Panc1 (cell line): ENCODE data around the gene NLRP1. TPM values are rescaled to one million over a fixed set of nuclear protein-coding genes. Genes with fewer than 3 reads are reported as not detected.

Experiments
- ATAC-seq: fragments of 200-7000 bp; cut with Tn5 transposase; 2 replicates; pipeline ENCODE4 v1.9.1; 2020; ENCODE audit warnings: mild to moderate bottlenecking, moderate library complexity
- BruUV-seq: library from RNA; stranded (reverse); fragments of 400-500 nt; replicated peaks from 2 replicates; lab custom pipeline; 2021; lab: Mats Ljungman, UMichigan
- CTCF ChIA-PET: fragments of 300-600 bp; sonication (Branson Sonifier 250); formaldehyde crosslinking; loops from one replicate; lab custom pipeline; 2022; ENCODE audit warnings: antibody characterized with exemption; lab: Charles Lee
- POLR2A ChIA-PET: fragments of 300-600 bp; sonication (Branson Sonifier 250); formaldehyde crosslinking; loops from one replicate; lab custom pipeline; 2022; ENCODE audit warnings: antibody characterized with exemption; lab: Charles Lee
- DNase-seq: peaks from one replicate; pipeline ENCODE4 v3.0.0-alpha.2; 2010; ENCODE audit warnings: low read depth, low spot score
- H3K27ac ChIP-seq: 2 replicates; pipeline ENCODE4 v1.5.1; 2011; ENCODE audit warnings: mild to moderate bottlenecking, low read length, inconsistent platforms
- H3K27me3 ChIP-seq: fragments of 200-500 bp; sonication (Bioruptor generic); 2 replicates; pipeline ENCODE4 v1.6.0; 2014; ENCODE audit warnings: low read length, inconsistent platforms; ENCODE audit not compliant: control insufficient read depth, insufficient read depth
- H3K36me3 ChIP-seq: fragments of 200-500 bp; sonication (Bioruptor generic); 2 replicates; pipeline ENCODE4 v1.5.1; 2014; ENCODE audit warnings: inconsistent platforms, mild to moderate bottlenecking, low read length, moderate library complexity; ENCODE audit not compliant: control insufficient read depth, insufficient read depth
- H3K4me1 ChIP-seq: 2 replicates; pipeline ENCODE4 v1.5.1; 2011; ENCODE audit warnings: inconsistent platforms, mild to moderate bottlenecking, low read length, moderate library complexity; ENCODE audit not compliant: control insufficient read depth, insufficient read depth
- H3K4me3 ChIP-seq, 2 experiments: 2 replicates each; pipeline ENCODE4 v1.5.1; 2011 to 2012; ENCODE audit warnings: low read depth in 2 of 2, low read length in 2 of 2, mild to moderate bottlenecking in 2 of 2, inconsistent platforms in 1 of 2, moderate library complexity in 1 of 2
- H3K9me3 ChIP-seq: fragments of 200-500 bp; sonication (Bioruptor generic); 2 replicates; pipeline ENCODE4 v1.5.1; 2014; ENCODE audit warnings: low read depth, mild to moderate bottlenecking, inconsistent platforms, low read length, moderate library complexity; ENCODE audit not compliant: control insufficient read depth, insufficient read depth
- CTCF ChIP-seq: fragments of 450-650 bp; IDR thresholded peaks from 2 replicates; pipeline ENCODE4 v1.5.1; 2017; ENCODE audit warnings: mild to moderate bottlenecking
- POLR2AphosphoS5 ChIP-seq: IDR thresholded peaks from 2 replicates; pipeline ENCODE4 v1.6.1; 2012; ENCODE audit warnings: mild to moderate bottlenecking, low read depth, low read length, moderate library complexity
- REST ChIP-seq, 2 experiments: IDR thresholded peaks; 2 replicates each; pipeline ENCODE4 v1.6.1; 2011 to 2012; ENCODE audit warnings: low read depth in 2 of 2, control low read depth in 1 of 2, low read length in 1 of 2, mild to moderate bottlenecking in 1 of 2, moderate library complexity in 1 of 2; ENCODE audit not compliant: insufficient read depth in 1 of 2
- SIN3A ChIP-seq: IDR thresholded peaks from 2 replicates; pipeline ENCODE4 v1.6.1; 2012; ENCODE audit warnings: low read depth, mild to moderate bottlenecking, low read length, moderate library complexity, borderline replicate concordance; ENCODE audit not compliant: insufficient read depth
- TCF7L2 ChIP-seq: IDR thresholded peaks from 2 replicates; pipeline ENCODE4 v1.6.1; 2011; ENCODE audit warnings: mild to moderate bottlenecking, low read depth, low read length, inconsistent platforms
- in situ Hi-C: cut with HindIII; loops from 2 replicates; pipeline ENCODE4 v1.10.0; 2016; ENCODE audit warnings: low sequenced_read_pairs, low pct_unique_long_range_greater_than_20kb
- intact Hi-C: fragments of 100-400 bp; cut with micrococcal nuclease; formaldehyde crosslinking; loops from one replicate; pipeline ENCODE4 v1.10.0; 2022; ENCODE audit not compliant: unreplicated experiment
- total RNA-seq: library from RNA; stranded (reverse); gene quantifications from one replicate; pipeline ENCODE4 v1.2.1, GENCODE V29; 2021; ENCODE audit not compliant: unreplicated experiment

The NLRP1 gene
- total RNA-seq, 1 experiment from 2014 or later: 0.57 TPM

GRCh38 chr17:5545051-5545987, 39.0 kb downstream of the NLRP1 start:
- in situ Hi-C loops: no loop called here
- ChIA-PET POLR2A (no interaction called here), CTCF (interaction anchor here (0.7 kb wide), 1 partner anchor 100 kb away, joined by 3 read pairs; no protein-coding TSS in a partner anchor)
- TF ChIP-seq POLR2AphosphoS5 (no peak), REST (IDR thresholded peaks at IDR 0.05; ENCODE audit: insufficient read depth in 1 of 2, low read depth in 2 of 2, low read length in 1 of 2) (no peak), SIN3A (no peak), CTCF (no peak), TCF7L2 (no peak)
- intact Hi-C loops: no loop called here
- H3K9me3 ChIP-seq: no peaks in the 10 kb centered on the region
- no TSS peak for BruUV-seq
- no peaks in the 10 kb centered on the region for H3K36me3 ChIP-seq
- DNase-seq (no peak), ATAC-seq (no peak)
- H3K4me3 ChIP-seq: no peak overlapping the region
- H3K27me3 ChIP-seq: no peaks in the 10 kb centered on the region; the same call in 1 of the 2 replicates
- H3K27ac ChIP-seq: no peak overlapping the region
- no peaks in the 10 kb centered on the region for H3K4me1 ChIP-seq

DNA sequence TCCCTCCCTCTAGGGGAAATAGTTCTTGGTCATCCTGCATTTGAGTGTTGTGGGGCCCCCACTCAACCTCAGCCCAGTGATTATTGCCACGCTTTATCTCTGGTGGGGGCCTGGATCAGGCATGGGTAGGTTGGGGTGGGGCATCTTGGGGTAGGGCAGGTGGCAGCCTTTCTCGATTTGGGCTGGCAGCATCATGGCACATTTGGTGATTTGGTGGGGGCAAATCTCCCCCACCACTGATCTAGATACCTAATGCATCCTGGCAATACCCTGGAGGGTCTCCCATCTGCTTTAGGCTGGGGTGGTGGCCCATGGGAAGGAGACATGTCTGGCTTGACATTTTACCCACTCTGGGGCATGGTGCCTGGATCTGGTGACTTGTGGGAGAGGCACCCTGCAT, 40.2 kb downstream of the NLRP1 start:
- Histone ChIP-seq H3K9me3 (no peaks in the 10 kb centered on the region), H3K4me1 (no peaks in the 10 kb centered on the region), H3K36me3 (no peaks in the 10 kb centered on the region), H3K27me3 (no peaks in the 10 kb centered on the region), H3K4me3 (no peak overlapping the region), H3K27ac (no peak overlapping the region)
- in situ Hi-C loops (no loop called here), intact Hi-C loops (no loop called here)
- DNase-seq (no peak), ATAC-seq (no peak)
- ChIA-PET CTCF (interaction anchor here (0.5 kb wide), 1 partner anchor 46 kb away, joined by 3 read pairs; no protein-coding TSS in a partner anchor), POLR2A (no interaction called here)
- no peak for TF ChIP-seq POLR2AphosphoS5
- TF ChIP-seq SIN3A: no peak
- TF ChIP-seq TCF7L2: no peak
- no peak for TF ChIP-seq CTCF
- TF ChIP-seq REST (IDR thresholded peaks at IDR 0.05; ENCODE audit: insufficient read depth in 1 of 2, low read depth in 2 of 2, low read length in 1 of 2): no peak
- BruUV-seq: no TSS peak
